Fibroblast of skin of left biceps (primary cell): Measurements from ENCODE around the gene NPB.
"Not testable (repeated sequence)": the region's sequence is repeated elsewhere in the genome, so short reads cannot be mapped to it uniquely, and the experiment has no call there.

ENCODE experiments used
- DNase-seq, 2 experiments: peaks; one replicate each; pipeline ENCODE4 v3.0.0-alpha.2; 2013; ENCODE audit warnings: low read depth in 2 of 2

Gene NPB

GRCh38 chr17:81911969-81912368, 9.9 kb downstream of the NPB start:
- no peak for DNase-seq

GRCh38 chr17:81912441-81913309, 10.6 kb downstream of the NPB start:
- DNase-seq = no peak

- DNase-seq = no peak
Measured at GRCh38 chr17:81913394-81914102, 11.5 kb downstream of the NPB start.

- no peak for DNase-seq
Measured at GRCh38 chr17:81914103-81914850, 12.2 kb downstream of the NPB start.

- DNase-seq = no peak
Measured at GRCh38 chr17:81915331-81915730, 13.3 kb downstream of the NPB start.

GRCh38 chr17:81916234-81917001, 14.4 kb downstream of the NPB start:
- DNase-seq = no peak

GRCh38 chr17:81917565-81918332, 15.7 kb downstream of the NPB start, which contains the start of gene SIRT7:
Gene SIRT7 (minus strand): TSS chr17:81918176. CDS start chr17:81918131, 45 bp downstream.
- peak in 1 of 2 experiments; percentile 15 for DNase-seq

GRCh38 chr17:81918333-81918669, 16.3 kb downstream of the NPB start:
- not testable (repeated sequence) for DNase-seq

- no peak for DNase-seq
Measured at GRCh38 chr17:81918832-81919545, 17.0 kb downstream of the NPB start.

GRCh38 chr17:81920612-81921536, 18.8 kb downstream of the NPB start:
- no peak for DNase-seq

GRCh38 chr17:81921537-81921862, 19.5 kb downstream of the NPB start:
- no peak for DNase-seq

GRCh38 chr17:81921996-81922565, 20.0 kb downstream of the NPB start:
- no peak for DNase-seq

GRCh38 chr17:81922566-81923301, 20.7 kb downstream of the NPB start:
- DNase-seq = no peak

GRCh38 chr17:81923302-81924260, 21.5 kb downstream of the NPB start:
- peak; percentile 17 for DNase-seq

GRCh38 chr17:81924557-81925532, 22.8 kb downstream of the NPB start:
- no peak for DNase-seq
